ENCODE results near the gene MEIS2.

MEIS2 gene

GRCh38 chr15:37077623-37078351 is 22.6 kb downstream of the MEIS2 start:
- DNase-seq (ENCODE audit: low read depth in 2 of 2) = no peak

- DNase-seq (ENCODE audit: low read depth in 2 of 2) = no peak
Observed at GRCh38 chr15:37076543-37076942, 23.8 kb downstream of the MEIS2 start.

- DNase-seq (ENCODE audit: low read depth in 2 of 2) = no peak
Observed at GRCh38 chr15:37075777-37076176, 24.6 kb downstream of the MEIS2 start.

GRCh38 chr15:37072181-37072580 is 28.2 kb downstream of the MEIS2 start:
- DNase-seq (ENCODE audit: low read depth in 2 of 2) = no peak

GRCh38 chr15:37071134-37071533 is 29.2 kb downstream of the MEIS2 start:
- no peak for DNase-seq (ENCODE audit: low read depth in 2 of 2)

- no peak for DNase-seq (ENCODE audit: low read depth in 2 of 2)
Observed at GRCh38 chr15:37070686-37071085, 29.7 kb downstream of the MEIS2 start.

- DNase-seq (ENCODE audit: low read depth in 2 of 2) = no peak
Observed at GRCh38 chr15:37061996-37062395, 38.4 kb downstream of the MEIS2 start.

GRCh38 chr15:37059086-37059485 is 41.3 kb downstream of the MEIS2 start:
- DNase-seq (ENCODE audit: low read depth in 2 of 2) = no peak

- no peak for DNase-seq (ENCODE audit: low read depth in 2 of 2)
Observed at GRCh38 chr15:37058316-37058985, 41.9 kb downstream of the MEIS2 start.

- DNase-seq (ENCODE audit: low read depth in 2 of 2) = no peak
Observed at GRCh38 chr15:37057831-37058230, 42.5 kb downstream of the MEIS2 start.

- no peak for DNase-seq (ENCODE audit: low read depth in 2 of 2)
Observed at GRCh38 chr15:37057256-37057655, 43.1 kb downstream of the MEIS2 start.

- DNase-seq (ENCODE audit: low read depth in 2 of 2) = no peak
Observed at GRCh38 chr15:37056177-37057121, 43.9 kb downstream of the MEIS2 start.

GRCh38 chr15:37055481-37055880 is 44.9 kb downstream of the MEIS2 start:
- no peak for DNase-seq (ENCODE audit: low read depth in 2 of 2)

- no peak for DNase-seq (ENCODE audit: low read depth in 2 of 2)
Observed at GRCh38 chr15:37054336-37054735, 46.0 kb downstream of the MEIS2 start.

- DNase-seq (ENCODE audit: low read depth in 2 of 2) = no peak
Observed at GRCh38 chr15:37053166-37053565, 47.2 kb downstream of the MEIS2 start.

GRCh38 chr15:37050345-37050744 is 50.0 kb downstream of the MEIS2 start:
- DNase-seq (ENCODE audit: low read depth in 2 of 2) = no peak

- DNase-seq (ENCODE audit: low read depth in 2 of 2) = no peak
Observed at GRCh38 chr15:37046876-37047614, 53.3 kb downstream of the MEIS2 start.

GRCh38 chr15:37045859-37046740 is 54.2 kb downstream of the MEIS2 start:
- no peak for DNase-seq (ENCODE audit: low read depth in 2 of 2)

- DNase-seq (ENCODE audit: low read depth in 2 of 2) = no peak
Observed at GRCh38 chr15:37044915-37045648, 55.3 kb downstream of the MEIS2 start.

- no peak for DNase-seq (ENCODE audit: low read depth in 2 of 2)
Observed at GRCh38 chr15:37041836-37042235, 58.5 kb downstream of the MEIS2 start.
